GM12865 (cell line): ENCODE measurements around the gene NUTF2.
A peak's percentile ranks its signal among the peaks of the same experiment; 100 is the strongest.

Experiments
- DNase-seq: peaks from one replicate; pipeline ENCODE4 v3.0.0; 2010; ENCODE audit warnings: low read depth
- H3K4me3 ChIP-seq: 2 replicates; pipeline ENCODE4 v1.5.1; 2011; ENCODE audit warnings: mild to moderate bottlenecking, low read depth, low read length, control low read depth
- TF ChIP-seq, protein P1 (sequence below): IDR thresholded peaks from 2 replicates; pipeline ENCODE4 v1.5.1; 2011; ENCODE audit warnings: low read length, control low read depth, low read depth, inconsistent platforms; ENCODE audit not compliant: insufficient read depth; ENCODE audit errors: missing control alignments

NUTF2 gene

DNA sequence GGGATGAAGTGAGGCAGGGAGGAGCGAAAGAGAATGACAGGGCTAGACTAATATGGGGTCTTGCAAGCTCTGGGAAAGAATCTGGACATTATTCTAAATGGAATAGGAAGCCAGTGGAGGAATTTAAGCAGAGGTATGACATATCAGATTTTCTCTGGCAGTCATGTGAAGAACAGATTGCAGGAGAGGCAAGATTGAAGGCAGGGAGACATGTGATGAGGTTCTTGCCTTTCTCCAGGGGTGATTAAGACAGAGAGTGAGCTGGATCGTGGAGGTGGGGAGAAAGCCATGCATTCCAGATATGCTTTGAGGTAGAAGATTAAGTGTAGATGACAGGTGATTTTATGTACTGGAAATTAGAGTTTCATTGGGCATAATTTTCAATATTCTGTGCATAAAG, 8.9 kb upstream of the NUTF2 start:
- TF ChIP-seq, protein P1, sequence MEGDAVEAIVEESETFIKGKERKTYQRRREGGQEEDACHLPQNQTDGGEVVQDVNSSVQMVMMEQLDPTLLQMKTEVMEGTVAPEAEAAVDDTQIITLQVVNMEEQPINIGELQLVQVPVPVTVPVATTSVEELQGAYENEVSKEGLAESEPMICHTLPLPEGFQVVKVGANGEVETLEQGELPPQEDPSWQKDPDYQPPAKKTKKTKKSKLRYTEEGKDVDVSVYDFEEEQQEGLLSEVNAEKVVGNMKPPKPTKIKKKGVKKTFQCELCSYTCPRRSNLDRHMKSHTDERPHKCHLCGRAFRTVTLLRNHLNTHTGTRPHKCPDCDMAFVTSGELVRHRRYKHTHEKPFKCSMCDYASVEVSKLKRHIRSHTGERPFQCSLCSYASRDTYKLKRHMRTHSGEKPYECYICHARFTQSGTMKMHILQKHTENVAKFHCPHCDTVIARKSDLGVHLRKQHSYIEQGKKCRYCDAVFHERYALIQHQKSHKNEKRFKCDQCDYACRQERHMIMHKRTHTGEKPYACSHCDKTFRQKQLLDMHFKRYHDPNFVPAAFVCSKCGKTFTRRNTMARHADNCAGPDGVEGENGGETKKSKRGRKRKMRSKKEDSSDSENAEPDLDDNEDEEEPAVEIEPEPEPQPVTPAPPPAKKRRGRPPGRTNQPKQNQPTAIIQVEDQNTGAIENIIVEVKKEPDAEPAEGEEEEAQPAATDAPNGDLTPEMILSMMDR, result no peak
- H3K4me3 ChIP-seq, result no peak overlapping the region

DNA sequence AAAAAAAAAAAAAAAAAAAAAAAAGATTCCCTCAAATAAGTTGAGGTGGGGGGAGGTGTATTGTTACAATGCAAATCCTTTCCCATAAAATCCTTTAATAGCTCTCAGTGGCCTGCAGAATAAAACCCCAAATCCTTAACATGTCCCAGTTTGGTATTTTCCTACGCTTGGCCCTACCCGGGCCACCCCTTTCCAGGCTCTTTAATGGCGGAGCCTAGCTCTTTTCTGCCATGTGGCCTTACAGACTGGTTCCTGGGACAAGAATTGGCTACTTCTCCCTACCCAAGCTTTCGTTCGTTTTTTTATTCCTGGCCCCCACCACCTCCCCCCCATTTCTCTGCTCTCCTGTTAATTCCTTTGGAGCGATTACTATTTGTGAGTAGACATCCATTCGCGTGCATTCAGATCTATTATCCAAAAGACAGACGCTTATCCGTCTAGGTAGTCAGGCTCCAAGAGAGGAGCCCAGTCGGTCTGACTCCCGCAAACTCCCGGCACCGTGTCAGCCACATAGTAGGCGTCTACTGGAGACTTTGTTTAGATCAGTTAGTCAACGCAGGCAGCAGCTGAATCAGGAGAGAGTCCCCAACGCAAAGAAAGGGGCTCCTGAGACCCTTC, 5.4 kb upstream of the NUTF2 start:
- TF ChIP-seq, protein P1, result no peak
- DNase-seq, result peak; percentile 16

More for the DNA sequence above, 8.9 kb upstream of the NUTF2 start:
- no peak for DNase-seq

DNA sequence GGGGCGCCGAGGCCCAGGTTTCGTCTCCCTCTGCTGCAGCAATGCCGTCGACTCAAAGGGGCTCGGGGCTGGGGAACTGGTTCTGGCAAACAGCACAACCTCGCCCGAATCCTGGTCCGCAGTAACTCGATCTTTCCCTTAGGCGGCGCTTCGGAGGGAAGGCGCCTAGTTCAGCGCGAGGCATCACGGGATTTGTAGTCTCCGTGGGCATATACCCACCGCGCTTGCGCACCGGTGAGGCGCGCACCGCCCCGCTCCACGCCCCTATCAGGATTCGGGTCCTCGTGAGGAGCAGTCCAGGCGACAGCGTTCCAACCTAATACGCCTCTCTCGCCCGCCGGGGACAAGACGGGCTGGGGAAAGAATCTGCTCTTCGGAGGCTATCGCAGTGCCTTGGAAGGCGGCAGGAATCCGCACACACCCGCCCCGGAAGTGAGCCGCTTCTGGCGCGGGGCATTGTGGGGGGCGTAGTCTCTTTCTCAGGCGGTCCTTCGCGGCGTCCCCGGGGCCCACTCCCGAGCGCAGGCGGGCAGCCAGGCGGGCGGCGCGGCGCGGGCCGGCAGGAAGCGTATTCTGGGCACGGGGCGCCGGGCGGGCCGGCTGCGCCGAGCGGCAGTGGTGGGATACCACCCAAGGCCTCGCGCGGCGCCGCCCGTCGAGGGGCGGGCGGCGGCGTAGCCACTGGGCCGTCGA, 4.8 kb upstream of the NUTF2 start, which contains the start of gene THAP11:
THAP11 (plus strand) TSS at position 505 of the 693 bp plus-strand sequence. CDS start 235 bp downstream, outside the sequence.
- peak; percentile 96 for DNase-seq
- TF ChIP-seq, protein P1, result peak; percentile 91
- H3K4me3 ChIP-seq, result peak within 1 kb of the TSS; percentile 72

More for the DNA sequence above, 5.4 kb upstream of the NUTF2 start:
- peak overlapping the region; percentile 31 for H3K4me3 ChIP-seq

DNA sequence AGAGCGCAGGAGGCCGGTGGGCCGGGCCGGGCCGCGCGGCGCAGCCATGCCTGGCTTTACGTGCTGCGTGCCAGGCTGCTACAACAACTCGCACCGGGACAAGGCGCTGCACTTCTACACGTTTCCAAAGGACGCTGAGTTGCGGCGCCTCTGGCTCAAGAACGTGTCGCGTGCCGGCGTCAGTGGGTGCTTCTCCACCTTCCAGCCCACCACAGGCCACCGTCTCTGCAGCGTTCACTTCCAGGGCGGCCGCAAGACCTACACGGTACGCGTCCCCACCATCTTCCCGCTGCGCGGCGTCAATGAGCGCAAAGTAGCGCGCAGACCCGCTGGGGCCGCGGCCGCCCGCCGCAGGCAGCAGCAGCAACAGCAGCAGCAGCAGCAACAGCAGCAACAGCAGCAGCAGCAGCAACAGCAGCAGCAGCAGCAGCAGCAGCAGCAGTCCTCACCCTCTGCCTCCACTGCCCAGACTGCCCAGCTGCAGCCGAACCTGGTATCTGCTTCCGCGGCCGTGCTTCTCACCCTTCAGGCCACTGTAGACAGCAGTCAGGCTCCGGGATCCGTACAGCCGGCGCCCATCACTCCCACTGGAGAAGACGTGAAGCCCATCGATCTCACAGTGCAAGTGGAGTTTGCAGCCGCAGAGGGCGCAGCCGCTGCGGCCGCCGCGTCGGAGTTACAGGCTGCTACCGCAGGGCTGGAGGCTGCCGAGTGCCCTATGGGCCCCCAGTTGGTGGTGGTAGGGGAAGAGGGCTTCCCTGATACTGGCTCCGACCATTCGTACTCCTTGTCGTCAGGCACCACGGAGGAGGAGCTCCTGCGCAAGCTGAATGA, 4.0 kb upstream of the NUTF2 start:
- TF ChIP-seq, protein P1, result peak; percentile 35
- DNase-seq, result peak; percentile 76
- peak overlapping the region; percentile 72 for H3K4me3 ChIP-seq

DNA sequence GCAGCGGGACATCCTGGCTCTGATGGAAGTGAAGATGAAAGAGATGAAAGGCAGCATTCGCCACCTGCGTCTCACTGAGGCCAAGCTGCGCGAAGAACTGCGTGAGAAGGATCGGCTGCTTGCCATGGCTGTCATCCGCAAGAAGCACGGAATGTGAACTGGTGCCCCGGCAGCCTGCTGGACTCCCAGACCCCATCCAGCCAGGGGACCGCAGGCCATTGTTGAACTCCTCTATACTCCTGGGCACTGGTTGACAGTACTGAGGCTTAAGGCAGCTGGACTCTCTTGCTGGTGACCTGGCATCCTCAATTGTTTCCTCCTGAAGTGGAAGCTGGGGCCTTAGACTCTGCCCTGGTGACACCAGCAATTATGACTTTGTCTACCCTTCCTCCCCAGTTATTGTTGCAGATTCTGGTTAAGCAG, 3.4 kb upstream of the NUTF2 start:
- no peak for DNase-seq
- TF ChIP-seq, protein P1, result no peak
- H3K4me3 ChIP-seq, result peak overlapping the region; percentile 72

GRCh38 chr16:67844497-67844896, 2.2 kb upstream of the NUTF2 start:
- no peak for DNase-seq
- TF ChIP-seq, protein P1, result no peak
- 0 out of 2 replicates have a peak overlapping the region, but pooled peaks have one; percentile 72 for H3K4me3 ChIP-seq
